ENCODE measurements around the gene DUSP14. TPM values are rescaled to one million over a fixed set of nuclear protein-coding genes. Genes with fewer than 3 reads are reported as not detected.

Gene DUSP14
- total and polyA plus RNA-seq, 2 of the 8 experiments (the other 6 are each of a cell fraction or from before 2014, with no cell fraction given), result 22.1 to 37.9 TPM

- WGBS, 2 experiments (ENCODE audit: extremely low coverage in 1 of 2, insufficient coverage in 1 of 2, insufficient read length in 1 of 2, insufficient replicate concordance in 2 of 2, low coverage in 1 of 2, low lambda C conversion rate in 2 of 2, missing lambda C conversion rate in 1 of 2), result 90% methylated on average over 2 of the region's 2 CpGs; no CpG with 5 or more reads in 1 of the 2 experiments
- no peak overlapping the region for H3K23ac ChIP-seq (ENCODE audit: insufficient read length)
- no peak overlapping the region for H2BK15ac ChIP-seq (ENCODE audit: low read length)
- ChIA-PET POLR2A (ENCODE audit: partially characterized antibody) (interaction anchor here (0.6 kb wide), 3 partner anchors 33 to 1734 kb away, joined by 3 to 5 read pairs (median 5); no protein-coding TSS in a partner anchor), CTCF (ENCODE audit: partially characterized antibody) (interaction anchor here (0.6 to 2.3 kb wide), 3 partner anchors 18 to 826 kb away, joined by 3 to 13 read pairs (median 3); no protein-coding TSS in a partner anchor)
- H3K4ac ChIP-seq (replicated peaks; ENCODE audit: insufficient read length, low read depth, low read length), result no peak overlapping the region
- H3K79me1 ChIP-seq (ENCODE audit: low read depth, low read length), result no peaks in the 10 kb centered on the region
- H3K4me3 ChIP-seq (ENCODE audit: extremely low read depth in 1 of 4, insufficient read depth in 2 of 4, low read depth in 3 of 4, low read length in 4 of 4), result no peak overlapping the region
- no peak overlapping the region for H4K5ac ChIP-seq (ENCODE audit: insufficient read length, low read depth, low read length)
- no peak for FAIRE-seq
- no peaks in the 10 kb centered on the region for H3K23me2 ChIP-seq (ENCODE audit: low read depth, low read length)
- H4K20me1 ChIP-seq (replicated peaks in 1 of 2; ENCODE audit: control insufficient read depth in 1 of 2, insufficient read depth in 2 of 2, low read length in 2 of 2), result no peaks in the 10 kb centered on the region
- H2BK120ac ChIP-seq (replicated peaks; ENCODE audit: low read depth, low read length), result no peak overlapping the region
- H3K9ac ChIP-seq (replicated peaks in 1 of 4; ENCODE audit: extremely low read depth in 1 of 4, low read depth in 3 of 4, low read length in 3 of 4), result no peak overlapping the region
- no peak overlapping the region for H3K56ac ChIP-seq (replicated peaks; ENCODE audit: insufficient read length, low read depth, low read length)
- no peak overlapping the region for H2BK12ac ChIP-seq (ENCODE audit: low read depth, low read length)
- DNase-seq (ENCODE audit: low read depth in 1 of 2, low spot score in 2 of 2), result no peak
- H3K9me3 ChIP-seq (ENCODE audit: insufficient read depth in 2 of 2, low read depth in 1 of 2, low read length in 1 of 2), result no peaks in the 10 kb centered on the region
- no peak overlapping the region for H4K8ac ChIP-seq (ENCODE audit: extremely low read depth, insufficient read depth, low read length)
- no peak overlapping the region for H3K27ac ChIP-seq (ENCODE audit: low read depth, low read length)
- H2BK5ac ChIP-seq (ENCODE audit: low read depth, low read length), result no peak overlapping the region
- no peak overlapping the region for H3K18ac ChIP-seq (ENCODE audit: extremely low read depth, low read length)
- H3K14ac ChIP-seq (ENCODE audit: insufficient read length), result no peak overlapping the region
- H3K79me2 ChIP-seq (ENCODE audit: control insufficient read depth in 1 of 2, insufficient read depth in 2 of 2, low read length in 2 of 2), result 0 out of 4 replicates have a peak, but pooled peaks cover 0 to 5% of the 10 kb centered on the region in 2 experiments
- H2AFZ ChIP-seq (ENCODE audit: low read length), result no peak overlapping the region
- no peak overlapping the region for H3K4me2 ChIP-seq (ENCODE audit: insufficient read depth in 1 of 2, low read depth in 2 of 2, low read length in 2 of 2)
- peaks cover 4 to 26% (median 17%) of the 10 kb centered on the region in 4 experiments for H3K36me3 ChIP-seq (ENCODE audit: control insufficient read depth in 2 of 4, insufficient read depth in 4 of 4, low read length in 3 of 4)
- H2BK20ac ChIP-seq (ENCODE audit: low read length), result no peak overlapping the region
- no peak overlapping the region for H4K91ac ChIP-seq (replicated peaks; ENCODE audit: insufficient read length, low read length)
- H3K4me1 ChIP-seq (replicated peaks in 1 of 4; ENCODE audit: control insufficient read depth in 3 of 4, insufficient read depth in 4 of 4, low read length in 3 of 4), result peaks cover 0 to 9% (median 2%) of the 10 kb centered on the region in 4 experiments; a peak in 3 of 7 replicates
- no peak overlapping the region for H2AK5ac ChIP-seq (ENCODE audit: low read depth, low read length)
- no peaks in the 10 kb centered on the region for H3K27me3 ChIP-seq (replicated peaks in 1 of 4; ENCODE audit: control insufficient read depth in 3 of 4, extremely low read depth in 1 of 4, insufficient read depth in 3 of 4, low read length in 3 of 4)
- TF ChIP-seq RNF2 (IDR thresholded peaks at IDR 0.05; ENCODE audit: borderline replicate concordance, low read depth, low read length, missing control alignments, poor library complexity, severe bottlenecking) (no peak), BACH1 (IDR thresholded peaks at IDR 0.05; ENCODE audit: low read length) (no peak), CHD2 (IDR thresholded peaks at IDR 0.05; ENCODE audit: low read length) (no peak), SIX5 (IDR thresholded peaks at IDR 0.05; ENCODE audit: low read depth, low read length) (no peak), NANOG (IDR thresholded peaks at IDR 0.05; ENCODE audit: insufficient read depth, low read depth, low read length, poor library complexity, severe bottlenecking) (no peak), HDAC6 (IDR thresholded peaks at IDR 0.05; ENCODE audit: low read depth, low read length) (no peak), CTBP2 (IDR thresholded peaks at IDR 0.05; ENCODE audit: borderline replicate concordance, insufficient read depth, insufficient read length, low read length) (no peak), CHD1 (IDR thresholded peaks at IDR 0.05; ENCODE audit: low read depth, low read length) (no peak)
- TF ChIP-seq, protein P1, sequence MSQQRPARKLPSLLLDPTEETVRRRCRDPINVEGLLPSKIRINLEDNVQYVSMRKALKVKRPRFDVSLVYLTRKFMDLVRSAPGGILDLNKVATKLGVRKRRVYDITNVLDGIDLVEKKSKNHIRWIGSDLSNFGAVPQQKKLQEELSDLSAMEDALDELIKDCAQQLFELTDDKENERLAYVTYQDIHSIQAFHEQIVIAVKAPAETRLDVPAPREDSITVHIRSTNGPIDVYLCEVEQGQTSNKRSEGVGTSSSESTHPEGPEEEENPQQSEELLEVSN (IDR thresholded peaks at IDR 0.05), result no peak
- TF ChIP-seq, protein P2, sequence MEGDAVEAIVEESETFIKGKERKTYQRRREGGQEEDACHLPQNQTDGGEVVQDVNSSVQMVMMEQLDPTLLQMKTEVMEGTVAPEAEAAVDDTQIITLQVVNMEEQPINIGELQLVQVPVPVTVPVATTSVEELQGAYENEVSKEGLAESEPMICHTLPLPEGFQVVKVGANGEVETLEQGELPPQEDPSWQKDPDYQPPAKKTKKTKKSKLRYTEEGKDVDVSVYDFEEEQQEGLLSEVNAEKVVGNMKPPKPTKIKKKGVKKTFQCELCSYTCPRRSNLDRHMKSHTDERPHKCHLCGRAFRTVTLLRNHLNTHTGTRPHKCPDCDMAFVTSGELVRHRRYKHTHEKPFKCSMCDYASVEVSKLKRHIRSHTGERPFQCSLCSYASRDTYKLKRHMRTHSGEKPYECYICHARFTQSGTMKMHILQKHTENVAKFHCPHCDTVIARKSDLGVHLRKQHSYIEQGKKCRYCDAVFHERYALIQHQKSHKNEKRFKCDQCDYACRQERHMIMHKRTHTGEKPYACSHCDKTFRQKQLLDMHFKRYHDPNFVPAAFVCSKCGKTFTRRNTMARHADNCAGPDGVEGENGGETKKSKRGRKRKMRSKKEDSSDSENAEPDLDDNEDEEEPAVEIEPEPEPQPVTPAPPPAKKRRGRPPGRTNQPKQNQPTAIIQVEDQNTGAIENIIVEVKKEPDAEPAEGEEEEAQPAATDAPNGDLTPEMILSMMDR (IDR thresholded peaks at IDR 0.05; ENCODE audit: control extremely low read depth in 1 of 3, insufficient read depth in 1 of 3, low read depth in 1 of 3, low read length in 3 of 3), result no peak
Measured at GRCh38 chr17:37543637-37544052, 54.0 kb downstream of the DUSP14 start.
